DND-41 (cell line): ENCODE measurements around the gene TFAP2E.

ENCODE experiments used
- ATAC-seq: fragments of 200-7000 bp; cut with Tn5 transposase; 3 replicates; pipeline ENCODE4 v1.9.1; 2021; ENCODE audit warnings: low read depth; ENCODE audit not compliant: insufficient read depth
- DNase-seq: peaks from one replicate; pipeline ENCODE4 v3.0.0-alpha.2; 2020
- H2AFZ ChIP-seq: 2 replicates; pipeline ENCODE4 v1.6.0; 2012; ENCODE audit warnings: low read depth, low read length
- H3K27ac ChIP-seq: 2 replicates; pipeline ENCODE4 v1.5.1; 2012; ENCODE audit warnings: low read length, inconsistent platforms
- H3K27me3 ChIP-seq: fragments of 200-600 bp; sonication (generic); 2 replicates; pipeline ENCODE4 v1.6.0; 2012; ENCODE audit warnings: low read length, mild to moderate bottlenecking, inconsistent platforms; ENCODE audit not compliant: insufficient read depth, poor library complexity
- H3K36me3 ChIP-seq: 2 replicates; pipeline ENCODE4 v1.5.1; 2012; ENCODE audit warnings: low read length, inconsistent platforms; ENCODE audit not compliant: insufficient read depth
- H3K4me1 ChIP-seq: 2 replicates; pipeline ENCODE4 v1.5.1; 2012; ENCODE audit warnings: mild to moderate bottlenecking, low read length; ENCODE audit not compliant: insufficient read depth
- H3K4me2 ChIP-seq: 2 replicates; pipeline ENCODE4 v1.6.0; 2012; ENCODE audit warnings: mild to moderate bottlenecking, moderate library complexity, low read length, inconsistent platforms; ENCODE audit not compliant: insufficient read depth
- H3K4me3 ChIP-seq, 2 experiments: fragments of 200-600 bp in 1 of 2; shearing (Covaris generic) in 1 of 2; 2 replicates each; pipeline ENCODE4 v1.5.1; 2012 to 2016; ENCODE audit warnings: inconsistent platforms in 2 of 2, low read length in 2 of 2, mild to moderate bottlenecking in 2 of 2, low read depth in 1 of 2, moderate library complexity in 1 of 2
- H3K79me2 ChIP-seq: 2 replicates; pipeline ENCODE4 v1.6.0; 2012; ENCODE audit warnings: low read length, inconsistent platforms; ENCODE audit not compliant: insufficient read depth
- H3K9ac ChIP-seq: 2 replicates; pipeline ENCODE4 v1.6.0; 2012; ENCODE audit warnings: low read depth, mild to moderate bottlenecking, inconsistent platforms, low read length, moderate library complexity
- H3K9me3 ChIP-seq: 2 replicates; pipeline ENCODE4 v1.5.1; 2012; ENCODE audit warnings: low read length, moderate library complexity, mild to moderate bottlenecking, inconsistent platforms; ENCODE audit not compliant: insufficient read depth, severe bottlenecking
- H4K20me1 ChIP-seq: 2 replicates; pipeline ENCODE4 v1.6.0; 2012; ENCODE audit warnings: low read length; ENCODE audit not compliant: insufficient read depth
- CTCF ChIP-seq: IDR thresholded peaks from 2 replicates; pipeline ENCODE4 v1.5.1; 2012; ENCODE audit warnings: borderline replicate concordance, low read length, moderate library complexity, mild to moderate bottlenecking; ENCODE audit not compliant: poor library complexity, severe bottlenecking; ENCODE audit errors: extremely low read depth
- EZH2 ChIP-seq: IDR thresholded peaks from 3 replicates; pipeline ENCODE4 v1.6.1; 2012; ENCODE audit warnings: borderline replicate concordance, low read depth, mild to moderate bottlenecking, moderate library complexity, low read length, inconsistent platforms; ENCODE audit not compliant: severe bottlenecking

TFAP2E gene

GRCh38 chr1:35588197-35588910, 15.2 kb downstream of the TFAP2E start:
- ATAC-seq = no peak
- H3K9me3 ChIP-seq = no peaks in the 10 kb centered on the region

GRCh38 chr1:35589516-35590427, 16.7 kb downstream of the TFAP2E start:
- H3K27ac ChIP-seq = no peak overlapping the region
- TF ChIP-seq EZH2 (no peak), CTCF (no peak)
- peaks cover 9% of the 10 kb centered on the region for H3K36me3 ChIP-seq
- no peak overlapping the region for H2AFZ ChIP-seq
- H3K4me1 ChIP-seq = peaks cover 3% of the 10 kb centered on the region; the same call in 1 of the 2 replicates
- no peak for ATAC-seq
- no peaks in the 10 kb centered on the region for H3K79me2 ChIP-seq
- no peak overlapping the region for H3K9ac ChIP-seq
- no peaks in the 10 kb centered on the region for H4K20me1 ChIP-seq
- no peak for DNase-seq
- no peak overlapping the region for H3K4me3 ChIP-seq
- H3K9me3 ChIP-seq = no peaks in the 10 kb centered on the region
- no peak overlapping the region for H3K4me2 ChIP-seq
- no peaks in the 10 kb centered on the region for H3K27me3 ChIP-seq

More at GRCh38 chr1:35588197-35588910, 15.2 kb downstream of the TFAP2E start:
- Histone ChIP-seq H3K4me2 (no peak overlapping the region), H2AFZ (no peak overlapping the region), H3K9ac (no peak overlapping the region), H3K79me2 (no peaks in the 10 kb centered on the region), H3K4me3 (no peak overlapping the region), H4K20me1 (no peaks in the 10 kb centered on the region), H3K4me1 (peaks cover 3% of the 10 kb centered on the region; the same call in 1 of the 2 replicates), H3K27ac (no peak overlapping the region), H3K27me3 (no peaks in the 10 kb centered on the region), H3K36me3 (peaks cover 9% of the 10 kb centered on the region)
- no peak for DNase-seq
- TF ChIP-seq EZH2 = no peak
- no peak for TF ChIP-seq CTCF

- no peak for TF ChIP-seq EZH2
- TF ChIP-seq CTCF = no peak
- no peak for ATAC-seq
- H3K79me2 ChIP-seq = no peaks in the 10 kb centered on the region
- H3K27me3 ChIP-seq = no peaks in the 10 kb centered on the region
- DNase-seq = no peak
- no peaks in the 10 kb centered on the region for H4K20me1 ChIP-seq
- no peak overlapping the region for H3K9ac ChIP-seq
- no peak overlapping the region for H2AFZ ChIP-seq
- H3K4me2 ChIP-seq = no peak overlapping the region
- H3K27ac ChIP-seq = no peak overlapping the region
- H3K4me3 ChIP-seq = no peak overlapping the region
- no peaks in the 10 kb centered on the region for H3K9me3 ChIP-seq
- H3K4me1 ChIP-seq = peaks cover 3% of the 10 kb centered on the region; the same call in 1 of the 2 replicates
- H3K36me3 ChIP-seq = peaks cover 11% of the 10 kb centered on the region
Observed at GRCh38 chr1:35590476-35591040, 17.4 kb downstream of the TFAP2E start.
